Kidney epithelial cell (primary cell): ENCODE data around the gene PRR15L. TPM values are rescaled to one million over a fixed set of nuclear protein-coding genes. Genes with fewer than 3 reads are reported as not detected.

Experiments
- DNase-seq: peaks from one replicate; pipeline ENCODE4 v3.0.0-alpha.2; 2010; ENCODE audit warnings: low read depth
- H3K27me3 ChIP-seq: 2 replicates; pipeline ENCODE4 v1.6.0; 2011; ENCODE audit warnings: low read length; ENCODE audit not compliant: control insufficient read depth, insufficient read depth
- H3K36me3 ChIP-seq: 2 replicates; pipeline ENCODE4 v1.5.1; 2011; ENCODE audit warnings: low read length; ENCODE audit not compliant: control insufficient read depth, insufficient read depth
- H3K4me3 ChIP-seq: 2 replicates; pipeline ENCODE4 v1.5.1; 2011; ENCODE audit warnings: low read depth, mild to moderate bottlenecking, control low read depth, low read length
- CTCF ChIP-seq: IDR thresholded peaks from 2 replicates; pipeline ENCODE4 v1.5.1; 2011; ENCODE audit warnings: mild to moderate bottlenecking, moderate library complexity, low read length, control low read depth, inconsistent platforms; ENCODE audit not compliant: insufficient read depth, poor library complexity, severe bottlenecking
- total RNA-seq: library from RNA; depleted of rRNA; stranded (reverse); fragments of >200 nt; gene quantifications from 2 replicates; pipeline ENCODE4 v1.2.3, GENCODE V29; 2015

PRR15L gene
- total RNA-seq, 1 donor from 2014 or later, result 0.92 TPM

DNA sequence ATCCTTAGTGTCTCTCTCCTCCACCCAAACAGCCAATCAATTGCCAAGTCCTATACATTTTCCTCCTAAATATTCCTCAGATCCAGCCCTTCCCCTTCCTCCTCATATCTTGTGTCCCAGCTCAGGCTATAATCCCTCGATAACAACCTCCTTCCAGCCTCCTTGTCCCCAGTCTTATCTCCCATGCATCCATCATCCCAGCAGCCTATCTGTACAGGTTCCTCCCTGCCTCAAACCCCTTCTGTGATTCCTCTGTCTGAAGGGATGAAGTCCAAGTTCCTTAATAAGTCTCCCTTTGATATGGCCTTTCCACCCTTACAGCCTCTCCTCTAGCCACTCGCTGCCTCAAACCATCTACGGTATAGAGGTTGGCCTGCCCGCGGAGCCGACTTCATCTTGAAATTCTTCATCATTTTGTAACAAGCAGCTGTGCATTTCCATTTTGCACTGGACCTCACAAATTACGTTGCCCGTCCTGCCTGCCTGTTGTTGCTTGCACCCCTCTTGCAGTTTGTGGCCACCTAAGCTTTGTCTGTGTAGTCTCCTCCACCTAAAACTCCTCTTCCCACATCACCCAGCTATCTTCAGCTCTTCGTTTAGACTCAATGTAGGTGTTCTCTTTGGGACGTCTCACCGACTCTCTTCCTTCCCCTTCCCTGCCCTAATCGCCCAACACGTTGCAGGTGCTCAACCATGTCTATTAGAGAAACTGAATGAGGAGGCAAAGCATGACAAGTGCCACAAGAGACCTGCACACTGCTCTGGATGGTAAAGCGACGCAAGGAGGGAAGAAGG is 12.4 kb upstream of the PRR15L start:
- Histone ChIP-seq H3K27me3 (no peaks in the 10 kb centered on the region), H3K36me3 (no peaks in the 10 kb centered on the region), H3K4me3 (no peak overlapping the region)
- no peak for DNase-seq
- no peak for TF ChIP-seq CTCF

GRCh38 chr17:47968836-47969235 is 11.2 kb upstream of the PRR15L start:
- no peak for DNase-seq
- Histone ChIP-seq H3K36me3 (no peaks in the 10 kb centered on the region), H3K4me3 (no peak overlapping the region), H3K27me3 (no peaks in the 10 kb centered on the region)
- TF ChIP-seq CTCF, result no peak

- Histone ChIP-seq H3K4me3 (no peak overlapping the region), H3K36me3 (no peaks in the 10 kb centered on the region), H3K27me3 (no peaks in the 10 kb centered on the region)
- DNase-seq, result no peak
- TF ChIP-seq CTCF, result no peak
Observed at GRCh38 chr17:47967607-47968252, 10.0 kb upstream of the PRR15L start.

GRCh38 chr17:47966079-47966519 is 8.4 kb upstream of the PRR15L start:
- no peaks in the 10 kb centered on the region for H3K27me3 ChIP-seq
- TF ChIP-seq CTCF, result no peak
- no peaks in the 10 kb centered on the region for H3K36me3 ChIP-seq
- DNase-seq, result no peak
- H3K4me3 ChIP-seq, result no peak overlapping the region

DNA sequence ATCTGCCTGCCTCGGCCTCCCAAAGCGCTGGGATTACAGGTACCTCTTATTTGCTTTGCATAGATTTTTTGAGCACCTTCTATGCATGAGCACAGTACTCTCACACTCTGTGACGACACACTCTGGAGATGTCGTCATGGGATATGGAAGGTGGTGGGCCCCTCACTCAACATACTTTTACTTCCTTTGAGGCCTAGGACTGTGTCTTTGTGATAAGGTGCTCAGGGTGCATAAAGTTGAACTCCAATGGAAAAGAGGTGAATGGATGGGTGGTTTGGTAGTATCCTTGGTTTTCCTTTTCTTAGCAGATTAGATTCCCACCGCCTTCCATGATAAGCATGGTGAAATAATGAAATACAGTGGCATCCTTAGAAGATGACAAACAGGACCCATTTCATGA is 7.2 kb upstream of the PRR15L start:
- Histone ChIP-seq H3K27me3 (no peaks in the 10 kb centered on the region), H3K4me3 (no peak overlapping the region), H3K36me3 (no peaks in the 10 kb centered on the region)
- no peak for DNase-seq
- no peak for TF ChIP-seq CTCF
